ENCODE results near the gene ANKRD13A.
"Not testable (repeated sequence)": the region's sequence is repeated elsewhere in the genome, so short reads cannot be mapped to it uniquely, and the experiment has no call there.

DNA sequence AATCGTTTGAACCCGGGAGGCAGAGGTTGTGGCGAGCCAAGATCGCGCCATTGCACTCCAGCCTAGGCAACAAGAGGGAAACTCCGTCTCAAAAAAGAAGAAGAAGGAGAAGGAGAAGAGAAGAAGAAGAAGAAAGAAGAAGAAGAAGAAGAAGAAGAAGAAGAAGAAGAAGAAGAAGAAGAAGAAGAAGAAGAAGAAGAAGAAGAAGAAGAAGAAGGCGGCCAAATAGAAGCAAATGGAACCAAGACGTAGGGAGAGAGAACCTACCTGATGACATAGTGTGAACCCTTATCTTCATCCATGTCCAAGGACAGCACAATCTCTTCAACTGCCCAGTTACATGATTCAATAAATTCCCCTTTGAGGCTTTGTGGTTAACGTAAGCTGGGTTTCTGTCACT is 68.9 kb downstream of the ANKRD13A start:
- TF ChIP-seq POLR2A (IDR thresholded peaks at IDR 0.05; ENCODE audit: low read length); GATA1 (IDR thresholded peaks at IDR 0.05; ENCODE audit: low read depth, low read length): not testable (repeated sequence)

Measured in erythroblast (primary cell).